ENCODE measurements around the gene SLC24A1.

The SLC24A1 gene

GRCh38 chr15:65642594-65642993, 20.9 kb downstream of the SLC24A1 start:
- DNase-seq (ENCODE audit: extremely low read depth, low read depth): no peak
- TF ChIP-seq, protein P1, sequence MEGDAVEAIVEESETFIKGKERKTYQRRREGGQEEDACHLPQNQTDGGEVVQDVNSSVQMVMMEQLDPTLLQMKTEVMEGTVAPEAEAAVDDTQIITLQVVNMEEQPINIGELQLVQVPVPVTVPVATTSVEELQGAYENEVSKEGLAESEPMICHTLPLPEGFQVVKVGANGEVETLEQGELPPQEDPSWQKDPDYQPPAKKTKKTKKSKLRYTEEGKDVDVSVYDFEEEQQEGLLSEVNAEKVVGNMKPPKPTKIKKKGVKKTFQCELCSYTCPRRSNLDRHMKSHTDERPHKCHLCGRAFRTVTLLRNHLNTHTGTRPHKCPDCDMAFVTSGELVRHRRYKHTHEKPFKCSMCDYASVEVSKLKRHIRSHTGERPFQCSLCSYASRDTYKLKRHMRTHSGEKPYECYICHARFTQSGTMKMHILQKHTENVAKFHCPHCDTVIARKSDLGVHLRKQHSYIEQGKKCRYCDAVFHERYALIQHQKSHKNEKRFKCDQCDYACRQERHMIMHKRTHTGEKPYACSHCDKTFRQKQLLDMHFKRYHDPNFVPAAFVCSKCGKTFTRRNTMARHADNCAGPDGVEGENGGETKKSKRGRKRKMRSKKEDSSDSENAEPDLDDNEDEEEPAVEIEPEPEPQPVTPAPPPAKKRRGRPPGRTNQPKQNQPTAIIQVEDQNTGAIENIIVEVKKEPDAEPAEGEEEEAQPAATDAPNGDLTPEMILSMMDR (IDR thresholded peaks at IDR 0.05; ENCODE audit: low read depth, low read length): no peak

DNA sequence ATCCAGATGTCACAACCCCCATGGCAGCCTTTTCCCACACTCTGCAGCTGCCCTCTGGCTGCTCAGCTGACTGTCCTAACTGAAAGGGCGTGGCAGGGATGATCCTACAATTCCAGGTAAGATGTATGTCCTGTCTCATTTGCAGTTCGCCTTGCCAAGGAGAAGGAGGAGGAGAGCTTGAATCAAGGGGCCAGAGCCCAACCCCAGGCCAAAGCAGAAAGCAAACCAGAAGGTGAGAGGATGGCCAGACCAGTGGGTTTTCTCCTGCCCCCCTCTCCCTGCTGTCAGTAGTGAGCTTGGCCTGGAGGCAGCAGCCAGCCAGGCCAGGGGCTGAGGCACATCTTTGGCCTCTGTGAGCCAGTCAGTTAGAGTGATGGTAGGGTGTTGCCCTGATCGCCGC, 22.5 kb downstream of the SLC24A1 start:
- TF ChIP-seq, protein P1 (IDR thresholded peaks at IDR 0.05; ENCODE audit: low read depth, low read length): no peak
- no peak for DNase-seq (ENCODE audit: extremely low read depth, low read depth)

DNA sequence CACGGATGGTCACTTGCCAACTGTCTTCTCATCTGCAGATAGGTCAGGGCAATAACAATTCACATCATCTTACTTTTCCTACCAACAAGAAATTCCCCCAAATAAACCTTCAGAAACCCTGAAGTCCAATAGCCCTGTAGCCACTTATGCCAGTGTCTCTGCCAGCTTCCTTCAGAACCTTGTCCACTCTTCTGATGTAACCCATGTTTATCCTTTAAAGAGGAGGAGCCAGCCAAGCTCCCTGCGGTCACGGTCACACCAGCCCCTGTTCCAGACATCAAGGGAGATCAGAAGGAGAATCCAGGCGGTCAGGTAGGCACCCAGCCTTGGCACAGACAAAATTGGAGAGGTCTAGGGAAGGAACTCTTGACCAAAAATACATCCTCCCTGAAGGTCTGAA, 23.7 kb downstream of the SLC24A1 start:
- TF ChIP-seq, protein P1 (IDR thresholded peaks at IDR 0.05; ENCODE audit: low read depth, low read length): no peak
- DNase-seq (ENCODE audit: extremely low read depth, low read depth): no peak

DNA sequence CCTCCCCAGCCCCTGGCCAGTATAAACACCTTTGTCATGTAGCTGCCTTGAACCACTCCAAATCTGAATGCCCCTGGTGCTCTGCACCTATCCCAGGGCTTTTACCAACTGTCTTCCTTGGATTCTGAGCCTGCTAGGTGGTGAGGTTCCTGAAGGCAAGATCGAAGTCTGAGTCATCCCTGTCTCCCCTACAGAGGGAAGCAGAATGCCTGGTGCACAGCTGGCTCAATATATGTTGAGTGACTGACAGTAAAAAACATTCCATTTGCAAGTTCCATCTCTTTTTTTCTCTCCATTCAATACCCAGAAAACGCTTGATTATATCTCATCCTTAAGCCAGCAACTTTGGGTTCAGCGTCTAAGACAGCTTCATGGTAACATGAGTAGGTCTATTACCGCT, 24.7 kb downstream of the SLC24A1 start:
- no peak for DNase-seq (ENCODE audit: extremely low read depth, low read depth)
- TF ChIP-seq, protein P1 (IDR thresholded peaks at IDR 0.05; ENCODE audit: low read depth, low read length): no peak

DNA sequence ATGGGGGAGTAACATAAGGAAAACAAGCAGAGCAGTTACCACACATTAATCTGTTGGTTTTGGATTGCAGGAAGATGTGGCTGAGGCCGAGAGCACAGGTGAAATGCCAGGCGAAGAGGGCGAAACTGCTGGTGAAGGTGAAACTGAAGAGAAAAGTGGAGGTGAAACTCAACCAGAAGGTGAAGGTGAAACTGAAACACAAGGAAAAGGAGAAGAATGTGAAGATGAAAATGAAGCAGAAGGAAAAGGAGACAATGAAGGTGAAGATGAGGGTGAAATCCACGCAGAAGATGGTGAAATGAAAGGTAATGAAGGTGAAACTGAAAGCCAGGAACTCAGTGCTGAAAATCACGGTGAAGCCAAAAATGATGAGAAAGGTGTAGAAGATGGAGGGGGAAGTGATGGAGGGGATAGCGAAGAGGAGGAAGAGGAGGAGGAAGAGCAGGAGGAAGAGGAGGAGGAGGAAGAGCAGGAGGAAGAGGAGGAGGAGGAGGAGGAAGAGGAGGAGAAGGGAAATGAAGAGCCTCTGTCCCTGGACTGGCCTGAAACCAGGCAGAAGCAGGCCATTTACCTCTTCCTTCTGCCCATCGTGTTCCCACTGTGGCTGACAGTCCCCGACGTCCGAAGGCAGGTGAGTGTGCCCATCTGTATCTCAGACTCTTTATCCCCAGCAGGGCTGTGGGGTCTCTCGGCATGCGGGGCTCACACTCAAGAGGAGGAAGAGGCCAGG, 28.7 kb downstream of the SLC24A1 start:
- TF ChIP-seq, protein P1 (IDR thresholded peaks at IDR 0.05; ENCODE audit: low read depth, low read length): no peak

DNA sequence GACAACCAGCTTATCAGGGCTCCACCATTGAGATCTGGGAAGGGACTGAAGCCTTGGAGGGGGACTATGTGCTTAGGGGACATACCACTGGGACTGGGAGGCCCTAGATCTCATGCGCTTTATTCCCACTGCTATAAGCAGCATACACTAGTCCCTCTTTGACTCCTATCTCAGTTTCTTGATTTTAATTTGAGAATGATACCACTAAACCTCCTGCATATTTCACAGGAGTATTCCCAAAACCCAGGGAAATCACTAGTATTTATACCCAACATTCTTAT, 29.2 kb downstream of the SLC24A1 start:
- TF ChIP-seq, protein P1 (IDR thresholded peaks at IDR 0.05; ENCODE audit: low read depth, low read length): no peak

More for the DNA sequence above, 28.7 kb downstream of the SLC24A1 start:
- DNase-seq (ENCODE audit: extremely low read depth, low read depth): no peak

GRCh38 chr15:65651831-65652749, 30.4 kb downstream of the SLC24A1 start:
- TF ChIP-seq, protein P1 (IDR thresholded peaks at IDR 0.05; ENCODE audit: low read depth, low read length): no peak
- DNase-seq (ENCODE audit: extremely low read depth, low read depth): no peak

More for the DNA sequence above, 29.2 kb downstream of the SLC24A1 start:
- DNase-seq (ENCODE audit: extremely low read depth, low read depth): no peak

All from AG09319 (cell line).